ENCODE results near the gene MMP14.
"Not testable (repeated sequence)": the region's sequence is repeated elsewhere in the genome, so short reads cannot be mapped to it uniquely, and the experiment has no call there.

MMP14 gene

GRCh38 chr14:22836301-22837113, at the start of gene MMP14:
TSS of gene MMP14 (plus strand) at chr14:22836585. CDS start at chr14:22836818, 233 bp downstream.
- peak; percentile 74 for DNase-seq

GRCh38 chr14:22786685-22787084, 49.7 kb upstream of the MMP14 start:
- no peak for DNase-seq

- peak; percentile 85 for DNase-seq
Measured at GRCh38 chr14:22791301-22791700, 45.1 kb upstream of the MMP14 start.

GRCh38 chr14:22792158-22792557, 44.2 kb upstream of the MMP14 start:
- DNase-seq: no peak

GRCh38 chr14:22793550-22793949, 42.8 kb upstream of the MMP14 start:
- DNase-seq: not testable (repeated sequence)

- DNase-seq: no peak
Measured at GRCh38 chr14:22793976-22794375, 42.4 kb upstream of the MMP14 start.

- DNase-seq: no peak
Measured at GRCh38 chr14:22794551-22794951, 41.8 kb upstream of the MMP14 start.

- no peak for DNase-seq
Measured at GRCh38 chr14:22796087-22796707, 40.2 kb upstream of the MMP14 start.

- DNase-seq: no peak
Measured at GRCh38 chr14:22797017-22797917, 39.1 kb upstream of the MMP14 start.

GRCh38 chr14:22798528-22798927, 37.9 kb upstream of the MMP14 start:
- peak; percentile 83 for DNase-seq

GRCh38 chr14:22800346-22800745, 36.0 kb upstream of the MMP14 start:
- peak; percentile 78 for DNase-seq

- no peak for DNase-seq
Measured at GRCh38 chr14:22801716-22802115, 34.7 kb upstream of the MMP14 start.

- DNase-seq: no peak
Measured at GRCh38 chr14:22802860-22803686, 33.3 kb upstream of the MMP14 start.

- DNase-seq: no peak
Measured at GRCh38 chr14:22803687-22803974, 32.8 kb upstream of the MMP14 start.

- not testable (repeated sequence) for DNase-seq
Measured at GRCh38 chr14:22805235-22805634, 31.1 kb upstream of the MMP14 start.

- DNase-seq: no peak
Measured at GRCh38 chr14:22807432-22808087, 28.8 kb upstream of the MMP14 start.

- no peak for DNase-seq
Measured at GRCh38 chr14:22808388-22809209, 27.8 kb upstream of the MMP14 start.

GRCh38 chr14:22811722-22812121, 24.7 kb upstream of the MMP14 start:
- peak; percentile 77 for DNase-seq

- DNase-seq: no peak
Measured at GRCh38 chr14:22812744-22813143, 23.6 kb upstream of the MMP14 start.

- no peak for DNase-seq
Measured at GRCh38 chr14:22813145-22813544, 23.2 kb upstream of the MMP14 start.

GRCh38 chr14:22814373-22814772, 22.0 kb upstream of the MMP14 start:
- no peak for DNase-seq

Measured in suppressor macrophage treated with lipopolysaccharide for 4 hours (primary cell).